ENCODE results near the gene EML4. TPM values are rescaled to one million over a fixed set of nuclear protein-coding genes. Genes with fewer than 3 reads are reported as not detected.

EML4 gene
- total RNA-seq, 4 donors from 2014 or later, result 14.5 to 23.2 (median 17.8) TPM

DNA sequence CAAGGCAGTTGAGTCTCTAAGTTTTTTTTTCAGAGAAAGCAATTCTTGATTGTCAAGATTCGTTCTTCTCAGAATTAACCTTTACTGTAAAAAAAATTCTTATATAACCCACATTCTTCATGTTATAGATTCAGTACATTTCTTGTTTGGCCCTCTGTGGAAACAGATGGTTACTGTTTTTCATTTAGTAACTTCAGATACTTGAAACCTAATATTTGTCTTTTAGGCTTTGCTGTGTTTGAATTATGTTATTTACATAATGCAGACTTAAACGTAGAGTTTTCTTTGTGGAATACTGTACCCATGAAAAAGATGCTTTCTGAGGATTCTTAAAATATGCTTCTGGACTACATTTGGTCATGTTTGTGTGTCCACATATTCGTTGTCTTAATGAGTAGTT, 48.2 kb downstream of the EML4 start:
- H3K9me3 ChIP-seq, result no peaks in the 10 kb centered on the region
- no peak overlapping the region for H3K4me3 ChIP-seq
- no peak for DNase-seq (ENCODE audit: extremely low spot score)
- TF ChIP-seq EP300 (IDR thresholded peaks at IDR 0.05), result no peak
- TF ChIP-seq POLR2AphosphoS5 (IDR thresholded peaks at IDR 0.05), result no peak
- no peak for TF ChIP-seq POLR2A (IDR thresholded peaks at IDR 0.05; ENCODE audit: low read depth)
- TF ChIP-seq, protein P1, sequence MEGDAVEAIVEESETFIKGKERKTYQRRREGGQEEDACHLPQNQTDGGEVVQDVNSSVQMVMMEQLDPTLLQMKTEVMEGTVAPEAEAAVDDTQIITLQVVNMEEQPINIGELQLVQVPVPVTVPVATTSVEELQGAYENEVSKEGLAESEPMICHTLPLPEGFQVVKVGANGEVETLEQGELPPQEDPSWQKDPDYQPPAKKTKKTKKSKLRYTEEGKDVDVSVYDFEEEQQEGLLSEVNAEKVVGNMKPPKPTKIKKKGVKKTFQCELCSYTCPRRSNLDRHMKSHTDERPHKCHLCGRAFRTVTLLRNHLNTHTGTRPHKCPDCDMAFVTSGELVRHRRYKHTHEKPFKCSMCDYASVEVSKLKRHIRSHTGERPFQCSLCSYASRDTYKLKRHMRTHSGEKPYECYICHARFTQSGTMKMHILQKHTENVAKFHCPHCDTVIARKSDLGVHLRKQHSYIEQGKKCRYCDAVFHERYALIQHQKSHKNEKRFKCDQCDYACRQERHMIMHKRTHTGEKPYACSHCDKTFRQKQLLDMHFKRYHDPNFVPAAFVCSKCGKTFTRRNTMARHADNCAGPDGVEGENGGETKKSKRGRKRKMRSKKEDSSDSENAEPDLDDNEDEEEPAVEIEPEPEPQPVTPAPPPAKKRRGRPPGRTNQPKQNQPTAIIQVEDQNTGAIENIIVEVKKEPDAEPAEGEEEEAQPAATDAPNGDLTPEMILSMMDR (IDR thresholded peaks at IDR 0.05), result no peak
- H3K4me1 ChIP-seq, result peaks cover 0 to 11% (median 7%) of the 10 kb centered on the region in 4 donors
- intact Hi-C loops (cut with DNase I), result no loop called here
- no peaks in the 10 kb centered on the region for H3K36me3 ChIP-seq
- no peaks in the 10 kb centered on the region for H3K27me3 ChIP-seq
- 81% methylated on average over 3 of the region's 3 CpGs for WGBS
- no peak overlapping the region for H3K27ac ChIP-seq (replicated peaks in 1 of 4)

DNA sequence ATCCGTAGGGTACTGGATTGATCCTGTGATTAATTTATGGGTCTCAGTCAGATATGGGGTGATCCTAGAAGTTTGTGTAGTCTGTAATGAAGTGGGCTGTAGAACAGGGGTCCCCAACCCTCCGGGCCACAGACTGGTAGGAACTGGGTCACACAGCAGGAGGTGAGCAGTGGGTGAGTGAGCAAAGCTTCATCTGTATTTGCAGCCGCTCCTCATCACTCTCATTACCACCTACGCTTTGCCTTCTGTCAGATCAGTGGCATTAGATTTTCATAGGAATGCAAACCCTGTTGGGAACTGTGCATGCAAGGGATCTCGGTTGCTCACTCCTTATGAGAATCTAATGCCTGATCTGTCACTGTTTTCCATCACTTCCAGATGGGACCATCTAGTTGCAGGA, 48.8 kb downstream of the EML4 start:
- TF ChIP-seq POLR2AphosphoS5 (IDR thresholded peaks at IDR 0.05) (no peak), EP300 (IDR thresholded peaks at IDR 0.05) (no peak), POLR2A (IDR thresholded peaks at IDR 0.05; ENCODE audit: low read depth) (no peak)
- TF ChIP-seq, protein P1 (IDR thresholded peaks at IDR 0.05), result no peak
- no peak for DNase-seq (ENCODE audit: extremely low spot score)
- intact Hi-C loops (cut with DNase I), result no loop called here
- WGBS, result 86% methylated on average over 5 of the region's 5 CpGs
- peaks cover 0 to 11% (median 7%) of the 10 kb centered on the region in 4 donors for H3K4me1 ChIP-seq
- H3K27me3 ChIP-seq, result no peaks in the 10 kb centered on the region
- H3K9me3 ChIP-seq, result no peaks in the 10 kb centered on the region
- H3K27ac ChIP-seq (replicated peaks in 1 of 4), result no peak overlapping the region
- H3K4me3 ChIP-seq, result no peak overlapping the region
- H3K36me3 ChIP-seq, result no peaks in the 10 kb centered on the region

DNA sequence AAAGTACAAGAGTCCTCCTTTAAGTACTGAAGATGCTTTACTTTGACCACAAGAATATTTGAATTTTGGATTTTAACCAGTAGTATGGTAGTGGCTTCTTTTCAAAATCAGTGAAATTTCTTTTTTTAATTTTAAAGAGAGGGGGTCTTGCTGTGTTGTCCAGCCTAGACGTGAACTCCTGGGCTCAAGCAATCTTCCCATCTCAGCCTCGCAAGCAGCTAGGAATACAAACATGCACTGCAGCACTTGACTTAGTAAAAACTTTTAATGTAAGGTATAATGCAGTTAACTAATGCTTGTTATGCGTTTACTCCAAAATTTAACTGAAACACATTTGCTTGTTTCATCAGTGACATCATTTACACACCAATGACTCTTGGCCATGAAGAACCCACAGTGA, 49.6 kb downstream of the EML4 start:
- no peak overlapping the region for H3K4me3 ChIP-seq
- intact Hi-C loops (cut with DNase I), result no loop called here
- WGBS, result 99% methylated on average over 3 of the region's 3 CpGs
- H3K27me3 ChIP-seq, result no peaks in the 10 kb centered on the region
- TF ChIP-seq POLR2AphosphoS5 (IDR thresholded peaks at IDR 0.05) (no peak), EP300 (IDR thresholded peaks at IDR 0.05) (no peak)
- no peak overlapping the region for H3K27ac ChIP-seq (replicated peaks in 1 of 4)
- DNase-seq (ENCODE audit: extremely low spot score), result no peak
- H3K36me3 ChIP-seq, result no peaks in the 10 kb centered on the region
- no peaks in the 10 kb centered on the region for H3K9me3 ChIP-seq
- peaks cover 0 to 14% (median 10%) of the 10 kb centered on the region in 4 donors for H3K4me1 ChIP-seq

DNA sequence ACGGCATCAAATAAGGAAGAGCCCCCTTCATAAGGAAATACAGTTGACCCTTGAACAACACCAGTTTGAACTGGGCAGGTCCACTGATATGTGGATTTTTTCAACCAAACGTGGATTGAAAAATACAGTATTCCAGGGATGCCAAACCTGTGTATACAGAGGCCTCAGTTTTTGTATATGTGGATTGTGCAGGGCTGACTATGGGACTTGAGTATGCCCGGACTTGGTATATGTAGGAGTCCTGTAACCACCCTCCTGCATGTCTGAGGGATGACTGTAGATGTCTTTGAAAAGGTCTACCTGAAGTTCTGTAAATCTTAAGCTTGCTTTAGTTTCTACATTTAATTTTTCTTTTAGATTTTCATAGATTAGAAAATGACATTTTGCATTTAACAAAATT, 50.0 kb downstream of the EML4 start:
- no peak overlapping the region for H3K4me3 ChIP-seq
- no peak for DNase-seq (ENCODE audit: extremely low spot score)
- intact Hi-C loops (cut with DNase I), result no loop called here
- no peak overlapping the region for H3K27ac ChIP-seq (replicated peaks in 1 of 4)
- H3K36me3 ChIP-seq, result no peaks in the 10 kb centered on the region
- TF ChIP-seq POLR2A (IDR thresholded peaks at IDR 0.05; ENCODE audit: low read depth), result no peak
- TF ChIP-seq EP300 (IDR thresholded peaks at IDR 0.05), result no peak
- TF ChIP-seq, protein P1 (IDR thresholded peaks at IDR 0.05), result no peak
- TF ChIP-seq POLR2AphosphoS5 (IDR thresholded peaks at IDR 0.05), result no peak
- no peaks in the 10 kb centered on the region for H3K9me3 ChIP-seq
- H3K27me3 ChIP-seq, result no peaks in the 10 kb centered on the region
- peaks cover 4 to 14% (median 11%) of the 10 kb centered on the region in 4 donors for H3K4me1 ChIP-seq
- WGBS, result 92% methylated on average over 3 of the region's 3 CpGs

DNA sequence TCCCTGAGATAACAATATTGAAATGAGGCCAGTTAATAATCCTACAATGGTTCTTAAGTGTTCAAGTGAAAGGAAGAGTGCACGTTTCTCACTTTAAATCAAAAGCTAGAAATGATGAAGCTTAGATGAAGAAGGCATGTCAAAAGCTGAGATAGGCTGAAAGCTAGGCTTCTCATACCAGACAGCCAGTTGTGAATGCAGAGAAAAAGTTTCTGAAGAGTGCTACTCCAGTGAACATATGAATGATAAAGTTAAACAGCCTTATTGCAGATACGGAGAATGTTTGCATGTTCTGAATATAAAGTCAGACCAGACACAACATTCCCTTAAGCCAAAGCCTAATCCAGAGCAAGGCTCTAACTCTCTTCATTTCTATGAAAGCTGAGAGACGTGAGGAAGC, 51.4 kb downstream of the EML4 start:
- no peak overlapping the region for H3K4me3 ChIP-seq
- H3K4me1 ChIP-seq, result peaks cover 11 to 14% (median 12%) of the 10 kb centered on the region in 4 donors
- TF ChIP-seq POLR2AphosphoS5 (IDR thresholded peaks at IDR 0.05) (no peak), POLR2A (IDR thresholded peaks at IDR 0.05; ENCODE audit: low read depth) (no peak), EP300 (IDR thresholded peaks at IDR 0.05) (no peak)
- TF ChIP-seq, protein P1 (IDR thresholded peaks at IDR 0.05), result no peak
- intact Hi-C loops (cut with DNase I), result no loop called here
- no peaks in the 10 kb centered on the region for H3K27me3 ChIP-seq
- H3K36me3 ChIP-seq, result no peaks in the 10 kb centered on the region
- H3K27ac ChIP-seq (replicated peaks in 1 of 4), result no peak overlapping the region
- WGBS, result 72% methylated on average over 3 of the region's 3 CpGs
- no peaks in the 10 kb centered on the region for H3K9me3 ChIP-seq
- DNase-seq (ENCODE audit: extremely low spot score), result no peak
